Kidney (tissue), 14 donors: ENCODE results near the gene RBM47. TPM values are rescaled to one million over a fixed set of nuclear protein-coding genes. Genes with fewer than 3 reads are reported as not detected.

Experiments
- DNase-seq, 5 donors: peaks; one replicate each; pipeline ENCODE4 v3.0.0-alpha.2; 2013 to 2020
- FAIRE-seq: peaks from 2 replicates; lab custom pipeline; 2012; peaks lifted over from hg19 to GRCh38; lab: Jason Lieb, UNC
- H3K27ac ChIP-seq, 2 donors: one replicate each; pipeline ENCODE4 v1.7.0; 2013; ENCODE audit warnings: low read depth in 2 of 2, low read length in 2 of 2, inconsistent platforms in 1 of 2
- H3K27me3 ChIP-seq: one replicate; pipeline ENCODE4 v1.7.1; 2013; ENCODE audit warnings: low read length, inconsistent platforms; ENCODE audit not compliant: control insufficient read depth, insufficient read depth
- H3K36me3 ChIP-seq, 3 donors: one replicate each; pipeline versions ENCODE4 v1.7.0 to v1.7.1; 2013; ENCODE audit warnings: low read length in 3 of 3, control low read depth in 1 of 3, inconsistent platforms in 1 of 3; ENCODE audit not compliant: insufficient read depth in 3 of 3, control insufficient read depth in 2 of 3
- H3K4me1 ChIP-seq, 3 donors: one replicate each; pipeline versions ENCODE4 v1.7.0 to v1.7.1; 2013; ENCODE audit warnings: low read length in 3 of 3, inconsistent platforms in 1 of 3, low read depth in 1 of 3; ENCODE audit not compliant: control insufficient read depth in 2 of 3, insufficient read depth in 2 of 3
- H3K4me3 ChIP-seq, 3 donors: one replicate each; pipeline versions ENCODE4 v1.7.0 to v1.8.1; 2013; ENCODE audit warnings: low read length in 3 of 3, control low read depth in 1 of 3, inconsistent platforms in 1 of 3
- H3K9ac ChIP-seq, 3 donors: one replicate each; pipeline versions ENCODE4 v1.7.0 to v1.7.1; 2013; ENCODE audit warnings: low read length in 3 of 3, control low read depth in 1 of 3, inconsistent platforms in 1 of 3
- H3K9me3 ChIP-seq, 3 donors: one replicate each; pipeline versions ENCODE4 v1.7.0 to v1.7.1; 2013; ENCODE audit warnings: low read length in 3 of 3, control low read depth in 1 of 3, inconsistent platforms in 1 of 3; ENCODE audit not compliant: control insufficient read depth in 2 of 3, insufficient read depth in 1 of 3
- intact Hi-C: fragments of 100-400 bp; cut with DNase I; formaldehyde crosslinking; loops from one replicate; pipeline ENCODE4 v1.11.1; 2022
- polyA plus RNA-seq: library from polyadenylated mRNA; stranded (reverse); fragments of 350-450 nt; fragmentation: Illumina TruSeq; extraction: RNeasy Lipid Tissue Mini Kit (QIAGEN cat#74804); gene quantifications from one replicate; pipeline ENCODE4 v1.2.3, GENCODE V29; 2014; ENCODE audit warnings: low read depth, low replicate concordance; ENCODE audit not compliant: insufficient read depth
- total RNA-seq: library from RNA; stranded (reverse); fragmentation: NEBNext Ultra II Directional; extraction: Animal tissue kit (Norgen Biotek cat#: 25700); gene quantifications from one replicate; pipeline ENCODE4 v1.2.1, GENCODE V29; 2021
- TF ChIP-seq, protein P1 (sequence below): IDR thresholded peaks from 3 replicates; pipeline ENCODE4 v1.5.1; 2012; ENCODE audit warnings: mild to moderate bottlenecking, moderate library complexity, borderline replicate concordance; ENCODE audit not compliant: insufficient read depth; ENCODE audit errors: extremely low read depth
- donor health status: control.
- donor health status: control.
- donor health status: control.
- donor health status: control.
- donor health status: control.
- donor health status: DM: yes; HTN: yes; CAD: no.
- donor health status: Normal renal cell carcinoma (clear cell type).

The RBM47 gene
- total and polyA plus RNA-seq, 2 donors from 2014 or later: 61.5 to 124 TPM

DNA sequence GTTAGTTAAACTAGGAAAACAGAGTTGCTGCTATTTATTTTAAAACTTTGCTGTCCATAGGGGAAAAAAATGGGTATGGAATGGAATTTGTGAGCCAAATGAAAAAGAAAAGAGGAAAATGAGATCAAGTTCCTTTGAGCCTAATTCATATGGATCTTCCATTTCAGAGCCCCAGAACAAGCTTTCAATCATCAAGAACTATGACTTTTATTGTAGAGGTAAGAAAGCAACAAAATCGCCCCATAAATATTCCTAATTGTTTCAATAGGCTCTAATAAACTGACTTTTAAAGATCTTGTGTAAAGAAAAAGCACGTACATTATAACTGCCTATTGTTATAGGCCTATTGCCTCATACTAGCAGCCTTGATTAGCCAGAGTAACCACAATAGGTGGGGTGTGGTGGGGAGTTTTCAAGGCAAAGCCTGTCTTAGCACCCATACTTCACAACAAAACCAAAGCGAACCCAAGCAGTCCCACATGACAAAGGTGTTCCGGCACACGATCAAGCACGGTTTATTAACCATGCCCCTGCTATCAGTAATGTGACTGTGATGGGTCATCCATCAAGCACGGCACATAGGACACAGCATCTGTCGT is 44.4 kb downstream of the RBM47 start:
- Histone ChIP-seq H3K27ac (peak overlapping the region in 1 of 2 donors; percentile 76), H3K4me3 (no peak overlapping the region), H3K9me3 (no peaks in the 10 kb centered on the region), H3K4me1 (peaks cover 0 to 25% (median 11%) of the 10 kb centered on the region in 3 donors), H3K27me3 (no peaks in the 10 kb centered on the region), H3K36me3 (no peaks in the 10 kb centered on the region), H3K9ac (no peak overlapping the region)
- FAIRE-seq (no peak), DNase-seq (no peak)
- TF ChIP-seq, protein P1, sequence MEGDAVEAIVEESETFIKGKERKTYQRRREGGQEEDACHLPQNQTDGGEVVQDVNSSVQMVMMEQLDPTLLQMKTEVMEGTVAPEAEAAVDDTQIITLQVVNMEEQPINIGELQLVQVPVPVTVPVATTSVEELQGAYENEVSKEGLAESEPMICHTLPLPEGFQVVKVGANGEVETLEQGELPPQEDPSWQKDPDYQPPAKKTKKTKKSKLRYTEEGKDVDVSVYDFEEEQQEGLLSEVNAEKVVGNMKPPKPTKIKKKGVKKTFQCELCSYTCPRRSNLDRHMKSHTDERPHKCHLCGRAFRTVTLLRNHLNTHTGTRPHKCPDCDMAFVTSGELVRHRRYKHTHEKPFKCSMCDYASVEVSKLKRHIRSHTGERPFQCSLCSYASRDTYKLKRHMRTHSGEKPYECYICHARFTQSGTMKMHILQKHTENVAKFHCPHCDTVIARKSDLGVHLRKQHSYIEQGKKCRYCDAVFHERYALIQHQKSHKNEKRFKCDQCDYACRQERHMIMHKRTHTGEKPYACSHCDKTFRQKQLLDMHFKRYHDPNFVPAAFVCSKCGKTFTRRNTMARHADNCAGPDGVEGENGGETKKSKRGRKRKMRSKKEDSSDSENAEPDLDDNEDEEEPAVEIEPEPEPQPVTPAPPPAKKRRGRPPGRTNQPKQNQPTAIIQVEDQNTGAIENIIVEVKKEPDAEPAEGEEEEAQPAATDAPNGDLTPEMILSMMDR: no peak
- intact Hi-C loops: no loop called here

DNA sequence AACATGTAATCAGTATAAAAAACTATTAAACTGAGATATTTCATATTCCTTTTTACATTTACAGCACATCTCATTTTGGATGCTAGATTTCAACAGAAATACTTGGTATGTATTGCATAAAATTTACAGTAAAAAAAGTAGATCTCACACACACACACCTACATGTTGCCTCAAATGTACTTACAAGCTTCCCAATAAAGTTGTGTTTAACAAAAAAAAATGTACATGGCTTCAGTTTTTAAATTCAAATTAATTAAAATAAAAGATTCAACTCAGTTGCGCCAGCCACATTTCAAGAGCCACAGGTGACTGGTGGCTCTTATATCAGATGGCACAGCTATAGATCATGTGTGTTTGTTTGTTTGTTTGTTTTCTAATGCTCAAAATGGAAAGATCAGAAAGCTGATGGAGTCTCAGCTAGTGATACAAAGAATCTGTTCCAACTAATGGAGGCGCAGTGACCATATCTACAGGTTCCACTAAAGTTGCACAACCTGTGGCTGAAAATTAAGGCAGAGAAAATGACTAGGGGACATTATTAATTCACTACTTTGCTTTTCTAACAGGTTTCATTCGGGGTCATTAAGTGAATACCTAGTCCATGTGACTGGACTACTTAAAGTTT is 45.0 kb downstream of the RBM47 start:
- H3K27ac ChIP-seq: peak overlapping the region; percentile 69 to 76
- intact Hi-C loops: no loop called here
- FAIRE-seq (no peak), DNase-seq (no peak)
- H3K4me1 ChIP-seq: peaks cover 0 to 25% (median 11%) of the 10 kb centered on the region in 3 donors
- H3K27me3 ChIP-seq: no peaks in the 10 kb centered on the region
- H3K9me3 ChIP-seq: no peaks in the 10 kb centered on the region
- H3K36me3 ChIP-seq: no peaks in the 10 kb centered on the region
- H3K9ac ChIP-seq: no peak overlapping the region
- TF ChIP-seq, protein P1: no peak
- H3K4me3 ChIP-seq: no peak overlapping the region

DNA sequence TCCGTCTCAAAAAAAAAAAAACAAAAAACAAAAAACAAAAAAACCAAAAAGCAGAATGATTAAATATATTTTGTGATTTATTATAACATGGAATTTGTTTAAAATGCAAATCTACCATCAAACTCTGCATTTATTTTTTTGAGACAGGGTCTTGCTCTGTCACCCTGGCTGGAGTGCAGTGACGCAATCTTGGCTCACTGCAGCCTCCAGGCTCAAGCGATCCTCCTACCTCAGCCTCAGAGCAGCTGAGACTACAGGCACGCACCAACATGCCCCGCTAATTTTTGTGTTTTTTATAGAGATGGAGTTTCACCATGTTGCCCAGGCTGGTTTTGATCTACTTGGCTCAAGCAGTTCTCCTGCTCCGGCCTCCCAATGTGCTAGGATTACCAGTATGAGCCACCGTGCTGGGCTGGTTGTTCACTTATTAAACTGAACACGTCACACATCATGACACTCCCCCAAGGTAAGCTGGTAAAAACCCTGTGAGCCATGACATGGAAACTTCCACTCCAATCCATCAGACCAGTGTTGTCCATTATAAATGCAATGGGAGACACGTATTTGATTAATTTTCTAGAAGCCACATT is 45.7 kb downstream of the RBM47 start:
- Histone ChIP-seq H3K9me3 (no peaks in the 10 kb centered on the region), H3K36me3 (no peaks in the 10 kb centered on the region), H3K4me3 (no peak overlapping the region), H3K27ac (peak overlapping the region; percentile 69 to 79), H3K27me3 (no peaks in the 10 kb centered on the region), H3K4me1 (peaks cover 0 to 25% (median 11%) of the 10 kb centered on the region in 3 donors), H3K9ac (no peak overlapping the region)
- DNase-seq (peak in 3 of 5 donors; percentile 60 to 83 (median 71)), FAIRE-seq (peak; percentile 58)
- TF ChIP-seq, protein P1: no peak
- intact Hi-C loops: no loop called here
